ENCODE data around the gene GLB1L. TPM values are rescaled to one million over a fixed set of nuclear protein-coding genes. Genes with fewer than 3 reads are reported as not detected.
"Not testable (repeated sequence)": the region's sequence is repeated elsewhere in the genome, so short reads cannot be mapped to it uniquely, and the experiment has no call there.

GLB1L gene
- total RNA-seq, 1 donor: 3.4 TPM

- H3K27me3 ChIP-seq (ENCODE audit: insufficient read depth, low read length): no peaks in the 10 kb centered on the region
- H3K4me3 ChIP-seq (ENCODE audit: low read length): no peak overlapping the region
- no peaks in the 10 kb centered on the region for H3K9me3 ChIP-seq (ENCODE audit: low read depth, low read length)
- H3K4me1 ChIP-seq (ENCODE audit: insufficient read depth, low read length): peaks cover 42% of the 10 kb centered on the region
Observed at GRCh38 chr2:219213486-219214071, 31.7 kb downstream of the GLB1L start.

GRCh38 chr2:219213026-219213415, 32.2 kb downstream of the GLB1L start:
- Histone ChIP-seq H3K4me1 (ENCODE audit: insufficient read depth, low read length) (peaks cover 39% of the 10 kb centered on the region), H3K9me3 (ENCODE audit: low read depth, low read length) (no peaks in the 10 kb centered on the region), H3K4me3 (ENCODE audit: low read length) (no peak overlapping the region), H3K27me3 (ENCODE audit: insufficient read depth, low read length) (no peaks in the 10 kb centered on the region)

- H3K4me1 ChIP-seq (ENCODE audit: insufficient read depth, low read length): peaks cover 42% of the 10 kb centered on the region
- no peak overlapping the region for H3K4me3 ChIP-seq (ENCODE audit: low read length)
- no peaks in the 10 kb centered on the region for H3K27me3 ChIP-seq (ENCODE audit: insufficient read depth, low read length)
Observed at GRCh38 chr2:219210886-219211362, 34.3 kb downstream of the GLB1L start.

GRCh38 chr2:219210196-219210885, 34.9 kb downstream of the GLB1L start:
- no peaks in the 10 kb centered on the region for H3K27me3 ChIP-seq (ENCODE audit: insufficient read depth, low read length)
- no peaks in the 10 kb centered on the region for H3K9me3 ChIP-seq (ENCODE audit: low read depth, low read length)
- peaks cover 45% of the 10 kb centered on the region for H3K4me1 ChIP-seq (ENCODE audit: insufficient read depth, low read length)
- no peak overlapping the region for H3K4me3 ChIP-seq (ENCODE audit: low read length)

More at GRCh38 chr2:219210886-219211362, 34.3 kb downstream of the GLB1L start:
- no peaks in the 10 kb centered on the region for H3K9me3 ChIP-seq (ENCODE audit: low read depth, low read length)

- H3K9me3 ChIP-seq (ENCODE audit: low read depth, low read length): no peaks in the 10 kb centered on the region
- no peak overlapping the region for H3K4me3 ChIP-seq (ENCODE audit: low read length)
- peaks cover 45% of the 10 kb centered on the region for H3K4me1 ChIP-seq (ENCODE audit: insufficient read depth, low read length)
- no peaks in the 10 kb centered on the region for H3K27me3 ChIP-seq (ENCODE audit: insufficient read depth, low read length)
Observed at GRCh38 chr2:219209236-219210195, 35.7 kb downstream of the GLB1L start.

GRCh38 chr2:219207884-219208740, 37.1 kb downstream of the GLB1L start:
- Histone ChIP-seq H3K4me3 (ENCODE audit: low read length) (no peak overlapping the region), H3K27me3 (ENCODE audit: insufficient read depth, low read length) (no peaks in the 10 kb centered on the region), H3K4me1 (ENCODE audit: insufficient read depth, low read length) (peaks cover 45% of the 10 kb centered on the region), H3K9me3 (ENCODE audit: low read depth, low read length) (no peaks in the 10 kb centered on the region)

GRCh38 chr2:219207134-219207883, 37.9 kb downstream of the GLB1L start:
- Histone ChIP-seq H3K4me3 (ENCODE audit: low read length) (peak overlapping the region; percentile 61), H3K9me3 (ENCODE audit: low read depth, low read length) (no peaks in the 10 kb centered on the region), H3K4me1 (ENCODE audit: insufficient read depth, low read length) (peaks cover 45% of the 10 kb centered on the region), H3K27me3 (ENCODE audit: insufficient read depth, low read length) (no peaks in the 10 kb centered on the region)

- Histone ChIP-seq H3K4me3 (ENCODE audit: low read length) (peak within 1 kb of the TSS; percentile 61), H3K9me3 (ENCODE audit: low read depth, low read length) (no peaks in the 10 kb centered on the region), H3K4me1 (ENCODE audit: insufficient read depth, low read length) (peaks cover 45% of the 10 kb centered on the region), H3K27me3 (ENCODE audit: insufficient read depth, low read length) (no peaks in the 10 kb centered on the region)
Observed at GRCh38 chr2:219206328-219207133, 38.7 kb downstream of the GLB1L start, which contains the start of gene ZFAND2B. TSS of gene ZFAND2B (plus strand) at chr2:219206782. CDS start at chr2:219206988, 206 bp downstream.

- peak overlapping the region; percentile 61 for H3K4me3 ChIP-seq (ENCODE audit: low read length)
- H3K9me3 ChIP-seq (ENCODE audit: low read depth, low read length): no peaks in the 10 kb centered on the region
Observed at GRCh38 chr2:219205981-219206327, 39.3 kb downstream of the GLB1L start.

GRCh38 chr2:219205165-219205538, 40.1 kb downstream of the GLB1L start:
- H3K9me3 ChIP-seq (ENCODE audit: low read depth, low read length): no peaks in the 10 kb centered on the region
- no peaks in the 10 kb centered on the region for H3K27me3 ChIP-seq (ENCODE audit: insufficient read depth, low read length)
- H3K4me3 ChIP-seq (ENCODE audit: low read length): no peak overlapping the region

More at GRCh38 chr2:219205981-219206327, 39.3 kb downstream of the GLB1L start:
- Histone ChIP-seq H3K27me3 (ENCODE audit: insufficient read depth, low read length) (no peaks in the 10 kb centered on the region), H3K4me1 (ENCODE audit: insufficient read depth, low read length) (peaks cover 40% of the 10 kb centered on the region)

GRCh38 chr2:219204425-219205164, 40.6 kb downstream of the GLB1L start:
- Histone ChIP-seq H3K27me3 (ENCODE audit: insufficient read depth, low read length) (no peaks in the 10 kb centered on the region), H3K9me3 (ENCODE audit: low read depth, low read length) (no peaks in the 10 kb centered on the region), H3K4me1 (ENCODE audit: insufficient read depth, low read length) (peaks cover 30% of the 10 kb centered on the region), H3K4me3 (ENCODE audit: low read length) (no peak overlapping the region)

More at GRCh38 chr2:219205165-219205538, 40.1 kb downstream of the GLB1L start:
- peaks cover 36% of the 10 kb centered on the region for H3K4me1 ChIP-seq (ENCODE audit: insufficient read depth, low read length)

GRCh38 chr2:219201331-219201730, 43.9 kb downstream of the GLB1L start:
- not testable (repeated sequence) for H3K4me3 ChIP-seq (ENCODE audit: low read length); H3K27me3 ChIP-seq (ENCODE audit: insufficient read depth, low read length); H3K4me1 ChIP-seq (ENCODE audit: insufficient read depth, low read length); H3K9me3 ChIP-seq (ENCODE audit: low read depth, low read length)
